Measurements from ENCODE around the gene TBXT.

GRCh38 chr6:166194914-166195859, 27.5 kb upstream of the TBXT start:
- TF ChIP-seq CTCF (IDR thresholded peaks at IDR 0.05; ENCODE audit: poor library complexity, severe bottlenecking) (no peak), RAD21 (conservative IDR thresholded peaks at IDR 0.05) (no peak), REST (IDR thresholded peaks at IDR 0.05; ENCODE audit: borderline replicate concordance) (no peak), MXI1 (conservative IDR thresholded peaks at IDR 0.05; ENCODE audit: poor library complexity, severe bottlenecking) (no peak)

Data from neural cell (in vitro differentiated cells).